SK-N-SH (cell line): ENCODE measurements around the gene LAPTM4A. TPM values are rescaled to one million over a fixed set of nuclear protein-coding genes. Genes with fewer than 3 reads are reported as not detected.

ENCODE experiments used
- CTCF ChIA-PET: fragments of 300-600, 350-600 bp; formaldehyde crosslinking; extraction: SDS; loops from one replicate; lab custom pipeline; 2021; lab: Yijun Ruan, JAX
- POLR2A ChIA-PET: fragments of 350-600 bp; sonication (Branson Sonifier 250); formaldehyde crosslinking; extraction: SDS; loops from one replicate; lab custom pipeline; 2020; ENCODE audit warnings: antibody characterized with exemption, inconsistent platforms; lab: Yijun Ruan, JAX
- DNase-seq: peaks from one replicate; pipeline ENCODE4 v3.0.0; 2012
- H2AFZ ChIP-seq: fragments of 200-600 bp; sonication (generic); 2 replicates; pipeline ENCODE4 v1.8.1; 2016; ENCODE audit warnings: antibody characterized with exemption, mild to moderate bottlenecking, low read depth
- H3F3A ChIP-seq: fragments of 200-600 bp; sonication (generic); replicated peaks from 2 replicates; pipeline ENCODE3; 2016; ENCODE audit warnings: antibody characterized with exemption, mild to moderate bottlenecking; ENCODE audit not compliant: insufficient read depth
- H3K27ac ChIP-seq, 2 experiments: fragments of 200-500 bp in 1 of 2; fragments of 200-600 bp in 1 of 2; sonication (Bioruptor generic) in 1 of 2; sonication (generic), shearing (Covaris generic) in 1 of 2; 2 replicates each; pipeline versions ENCODE4 v1.5.1 to v1.6.1; 2014 to 2016; ENCODE audit warnings: low read depth in 2 of 2, inconsistent platforms in 1 of 2, low read length in 1 of 2, mild to moderate bottlenecking in 1 of 2, mixed read lengths in 1 of 2
- H3K27me3 ChIP-seq: fragments of 200-600 bp; sonication (generic), shearing (Covaris generic); 2 replicates; pipeline ENCODE4 v1.6.1; 2016; ENCODE audit warnings: mixed run types; ENCODE audit not compliant: insufficient read depth
- H3K36me3 ChIP-seq, 2 experiments: fragments of 200-500 bp in 1 of 2; fragments of 200-600 bp in 1 of 2; sonication (Bioruptor generic) in 1 of 2; sonication (generic) in 1 of 2; replicated peaks in 1 of 2; 2 replicates each; pipeline versions ENCODE3 to v1.5.1; 2014 to 2016; ENCODE audit warnings: low read length in 1 of 2, mild to moderate bottlenecking in 1 of 2; ENCODE audit not compliant: insufficient read depth in 2 of 2, control insufficient read depth in 1 of 2
- H3K4me1 ChIP-seq, 2 experiments: fragments of 200-500 bp in 1 of 2; fragments of 200-600 bp in 1 of 2; sonication (Bioruptor generic) in 1 of 2; sonication (generic), shearing (Covaris generic) in 1 of 2; 2 replicates each; pipeline versions ENCODE4 v1.5.1 to v1.6.1; 2014 to 2016; ENCODE audit warnings: low read depth in 1 of 2, low read length in 1 of 2, mixed run types in 1 of 2; ENCODE audit not compliant: insufficient read depth in 2 of 2, control insufficient read depth in 1 of 2
- H3K4me2 ChIP-seq: fragments of 200-600 bp; sonication (generic), shearing (Covaris generic); 2 replicates; pipeline ENCODE4 v1.6.1; 2017; ENCODE audit warnings: mixed run types
- H3K4me3 ChIP-seq, 2 experiments: fragments of 200-500 bp in 1 of 2; fragments of 200-600 bp in 1 of 2; sonication (Bioruptor generic) in 1 of 2; sonication (generic), shearing (Covaris generic) in 1 of 2; 2 replicates each; pipeline versions ENCODE4 v1.5.1 to v1.8.1; 2014 to 2016; ENCODE audit warnings: low read depth in 2 of 2, inconsistent platforms in 1 of 2, low read length in 1 of 2, mild to moderate bottlenecking in 1 of 2, mixed read lengths in 1 of 2, moderate library complexity in 1 of 2
- H3K79me2 ChIP-seq: fragments of 200-600 bp; sonication (generic); 2 replicates; pipeline ENCODE4 v1.8.1; 2017; ENCODE audit warnings: mild to moderate bottlenecking; ENCODE audit not compliant: insufficient read depth
- H3K9ac ChIP-seq: fragments of 200-600 bp; sonication (generic); 2 replicates; pipeline ENCODE4 v1.6.1; 2017; ENCODE audit warnings: mixed run types
- H3K9me2 ChIP-seq: fragments of 200-600 bp; sonication (generic); 2 replicates; pipeline ENCODE4 v1.6.1; 2017; ENCODE audit warnings: mixed run types
- H3K9me3 ChIP-seq: fragments of 200-600 bp; sonication (generic); 2 replicates; pipeline ENCODE4 v1.6.1; 2017; ENCODE audit warnings: mixed run types, mild to moderate bottlenecking, moderate library complexity
- H4K20me1 ChIP-seq: fragments of 200-600 bp; sonication (generic); 2 replicates; pipeline ENCODE4 v1.6.1; 2017; ENCODE audit warnings: mild to moderate bottlenecking, mixed run types; ENCODE audit not compliant: insufficient read depth
- ELF1 ChIP-seq: IDR thresholded peaks from 2 replicates; pipeline ENCODE4 v1.4.0; 2012
- EZH2phosphoT487 ChIP-seq: fragments of 200-600 bp; sonication (generic); IDR thresholded peaks from 2 replicates; pipeline ENCODE4 v1.6.1; 2017; ENCODE audit warnings: low read depth, mixed run types, mild to moderate bottlenecking, antibody characterized with exemption, moderate library complexity, borderline replicate concordance
- FOXJ3 ChIP-seq: sonication (generic); formaldehyde crosslinking; IDR thresholded peaks from 2 replicates; pipeline ENCODE4 v1.5.1; 2020; ENCODE audit warnings: mild to moderate bottlenecking, missing genetic modification reagents
- FOXM1 ChIP-seq: IDR thresholded peaks from 2 replicates; pipeline ENCODE4 v1.4.0; 2012; ENCODE audit warnings: low read depth, mild to moderate bottlenecking
- GABPA ChIP-seq: IDR thresholded peaks from 2 replicates; pipeline ENCODE4 v1.4.0; 2012; ENCODE audit warnings: low read depth, mild to moderate bottlenecking
- IRF3 ChIP-seq: fragments of 150-350 bp; IDR thresholded peaks from 2 replicates; pipeline ENCODE4 v1.6.1; 2016; ENCODE audit warnings: mild to moderate bottlenecking, low read depth, low read length
- MXI1 ChIP-seq: IDR thresholded peaks from 2 replicates; pipeline ENCODE4 v1.6.1; 2012; ENCODE audit warnings: mild to moderate bottlenecking, low read depth, low read length, improper control_type of control experiment
- RAD21 ChIP-seq: IDR thresholded peaks from 2 replicates; pipeline ENCODE4 v1.6.1; 2012; ENCODE audit warnings: mild to moderate bottlenecking, low read length
- RCOR1 ChIP-seq: fragments of 150-350 bp; IDR thresholded peaks from 2 replicates; pipeline ENCODE4 v1.6.1; 2017; ENCODE audit warnings: antibody characterized with exemption, low read length
- REST ChIP-seq: IDR thresholded peaks from 2 replicates; pipeline ENCODE4 v1.6.1; 2012; ENCODE audit warnings: mild to moderate bottlenecking, low read depth, low read length, moderate library complexity
- SMC3 ChIP-seq: IDR thresholded peaks from 2 replicates; pipeline ENCODE4 v1.6.1; 2012; ENCODE audit warnings: low read depth, low read length, improper control_type of control experiment
- TAF1 ChIP-seq: IDR thresholded peaks from 2 replicates; pipeline ENCODE4 v1.6.1; 2012; ENCODE audit warnings: low read depth, mild to moderate bottlenecking, low read length, moderate library complexity, borderline replicate concordance
- TEAD4 ChIP-seq: IDR thresholded peaks from 2 replicates; pipeline ENCODE4 v1.4.0; 2012; ENCODE audit warnings: mild to moderate bottlenecking, borderline replicate concordance; ENCODE audit not compliant: insufficient read depth
- WGBS: methylation state at CpG from one replicate; pipeline ENCODE4 v1.1.6; 2017; ENCODE audit warnings: low lambda C conversion rate; 5-methylcytosine and 5-hydroxymethylcytosine counted together
- polyA plus RNA-seq, 3 experiments: library from polyadenylated mRNA; depleted of rRNA; stranded (reverse); fragments of >200 nt; gene quantifications; 2 replicates each; pipeline ENCODE4 v1.2.3, GENCODE V29; 2012
- TF ChIP-seq, protein P1 (sequence below): IDR thresholded peaks from 2 replicates; pipeline ENCODE4 v1.4.0; 2012; ENCODE audit warnings: low read depth, borderline replicate concordance
- TF ChIP-seq, protein P2 (sequence below): IDR thresholded peaks from 2 replicates; pipeline ENCODE4 v1.4.0; 2012; ENCODE audit warnings: low read depth
- TF ChIP-seq, protein P3 (sequence below): IDR thresholded peaks from 2 replicates; pipeline ENCODE4 v1.4.0; 2012; ENCODE audit warnings: low read depth, borderline replicate concordance

The LAPTM4A gene
- polyA plus RNA-seq, 1 of the 3 experiments (the other 2 are of a cell fraction) = 306 TPM

DNA sequence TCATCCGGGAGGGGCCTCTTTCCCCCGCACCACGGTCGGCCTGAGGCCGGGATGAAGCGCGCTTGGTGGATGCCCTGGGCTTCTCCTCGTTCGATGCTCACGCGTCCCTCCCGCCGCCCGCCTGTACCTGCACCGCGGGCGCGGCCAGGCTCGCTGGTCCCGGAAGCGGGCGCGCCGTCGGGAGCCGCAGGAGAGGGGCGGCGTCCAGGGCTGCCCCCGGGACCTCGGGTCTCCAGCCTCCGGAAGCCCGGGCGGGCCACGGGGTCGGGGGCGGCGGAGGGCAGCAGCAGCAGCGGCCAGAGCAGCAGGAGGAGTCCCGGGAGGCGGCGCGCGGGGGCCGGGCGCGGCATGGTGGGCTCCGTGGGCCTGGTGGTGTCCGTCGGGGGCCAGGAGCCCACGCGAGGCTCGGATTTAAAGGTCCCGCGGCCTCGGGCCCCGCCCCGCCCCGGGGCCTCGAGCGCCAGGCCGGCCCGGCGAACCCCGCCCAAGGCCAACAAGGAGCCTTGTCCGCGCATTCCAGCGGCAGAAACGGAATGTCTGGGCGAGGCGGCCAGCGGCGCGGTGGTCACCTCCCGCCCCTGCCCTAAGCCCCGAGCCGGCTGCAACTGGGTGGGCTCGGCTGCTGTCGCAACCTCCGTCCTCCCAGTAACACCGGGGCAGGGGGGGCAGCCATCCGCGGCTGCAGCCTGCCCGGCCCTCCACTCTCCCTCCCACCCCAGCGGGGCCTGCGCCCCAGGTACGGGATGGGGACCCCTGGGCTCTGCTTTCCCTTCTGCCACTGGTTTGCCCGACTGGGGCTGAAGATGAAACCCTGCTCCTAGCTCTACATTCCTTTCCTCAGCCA lies 38.9 kb downstream of the LAPTM4A start, which contains the start of gene MATN3:
Gene MATN3, minus strand, starts transcription at position 387 of the 844 bp plus-strand sequence. Its CDS starts 37 bp downstream, at position 350.
- Histone ChIP-seq H3K4me3 (peak within 1 kb of the TSS; percentile 52 to 61), H3K9me2 (no peaks in the 10 kb centered on the region), H3K36me3 (no peaks in the 10 kb centered on the region), H3K27ac (no peak within 1 kb of the TSS), H4K20me1 (no peaks in the 10 kb centered on the region), H3K9me3 (no peaks in the 10 kb centered on the region), H3K27me3 (no peaks in the 10 kb centered on the region), H3K4me1 (peaks cover 0 to 16% of the 10 kb centered on the region in 2 experiments; a peak in 2 of 4 replicates), H2AFZ (peak within 1 kb of the TSS; percentile 95), H3K79me2 (no peaks in the 10 kb centered on the region), H3K4me2 (peak within 1 kb of the TSS; percentile 75), H3F3A (peaks cover 4% of the 10 kb centered on the region), H3K9ac (peak within 1 kb of the TSS; percentile 57)
- TF ChIP-seq, protein P1, sequence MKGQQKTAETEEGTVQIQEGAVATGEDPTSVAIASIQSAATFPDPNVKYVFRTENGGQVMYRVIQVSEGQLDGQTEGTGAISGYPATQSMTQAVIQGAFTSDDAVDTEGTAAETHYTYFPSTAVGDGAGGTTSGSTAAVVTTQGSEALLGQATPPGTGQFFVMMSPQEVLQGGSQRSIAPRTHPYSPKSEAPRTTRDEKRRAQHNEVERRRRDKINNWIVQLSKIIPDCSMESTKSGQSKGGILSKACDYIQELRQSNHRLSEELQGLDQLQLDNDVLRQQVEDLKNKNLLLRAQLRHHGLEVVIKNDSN = no peak
- TF ChIP-seq GABPA = no peak
- no peak for TF ChIP-seq FOXM1
- TF ChIP-seq TAF1 = peak; percentile 51; the same call in 1 of the 2 replicates
- TF ChIP-seq, protein P2, sequence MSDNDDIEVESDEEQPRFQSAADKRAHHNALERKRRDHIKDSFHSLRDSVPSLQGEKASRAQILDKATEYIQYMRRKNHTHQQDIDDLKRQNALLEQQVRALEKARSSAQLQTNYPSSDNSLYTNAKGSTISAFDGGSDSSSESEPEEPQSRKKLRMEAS = peak; percentile 9; the same call in 1 of the 2 replicates
- TF ChIP-seq TEAD4 = 0 out of 2 replicates have a peak, but pooled peaks have one; percentile 8
- TF ChIP-seq RCOR1 = no peak
- TF ChIP-seq ELF1 = 0 out of 2 replicates have a peak, but pooled peaks have one; percentile 17
- WGBS = 10% methylated on average over 37 of the region's 87 CpGs
- peak; percentile 84 for DNase-seq
- POLR2A ChIA-PET = interaction anchor here (0.6 to 1.4 kb wide), 3 partner anchors 39 to 111 kb away, joined by 3 to 4 read pairs (median 4); partner anchors contain the start of genes LAPTM4A and TTC32
- CTCF ChIA-PET = interaction anchor here (0.9 to 9.7 kb wide), 15 partner anchors 10 to 410 kb away, joined by 3 to 233 read pairs (median 6); partner anchors contain the start of genes LAPTM4A and SDC1

DNA sequence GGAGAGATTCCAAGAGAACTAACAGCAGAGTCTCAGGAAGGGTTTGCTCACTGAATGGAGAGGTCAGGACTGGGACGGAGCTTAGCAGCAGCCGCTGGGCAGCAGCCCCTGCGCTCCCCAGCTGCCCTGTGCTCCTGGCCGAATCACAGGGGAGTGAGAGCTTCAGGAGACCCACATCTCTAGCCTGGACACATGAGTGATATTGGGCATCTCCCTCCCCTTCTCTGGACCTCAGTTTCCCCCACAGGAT lies 39.5 kb downstream of the LAPTM4A start:
- H3K27me3 ChIP-seq = no peaks in the 10 kb centered on the region
- POLR2A ChIA-PET = interaction anchor here (1.3 to 1.4 kb wide), 2 partner anchors 40 to 111 kb away, joined by 3 to 4 read pairs; partner anchors contain the start of genes LAPTM4A and TTC32
- WGBS = 53% methylated on average over 4 of the region's 4 CpGs
- H3K27ac ChIP-seq = no peak overlapping the region
- peak overlapping the region; percentile 57; the same call in 1 of the 2 replicates for H3K9ac ChIP-seq
- H3K4me3 ChIP-seq = peak overlapping the region; percentile 52 to 61
- H3K9me2 ChIP-seq = no peaks in the 10 kb centered on the region
- peaks cover 4% of the 10 kb centered on the region for H3F3A ChIP-seq
- peak; percentile 76 for DNase-seq
- H3K4me1 ChIP-seq = peaks cover 0 to 16% of the 10 kb centered on the region in 2 experiments; a peak in 2 of 4 replicates
- no peaks in the 10 kb centered on the region for H4K20me1 ChIP-seq
- H3K4me2 ChIP-seq = peak overlapping the region; percentile 75
- no peaks in the 10 kb centered on the region for H3K79me2 ChIP-seq
- peak overlapping the region; percentile 95 for H2AFZ ChIP-seq
- H3K36me3 ChIP-seq = no peaks in the 10 kb centered on the region
- CTCF ChIA-PET = interaction anchor here (1.0 to 9.7 kb wide), 12 partner anchors 18 to 410 kb away, joined by 3 to 233 read pairs (median 4); no protein-coding TSS in a partner anchor
- no peaks in the 10 kb centered on the region for H3K9me3 ChIP-seq
- TF ChIP-seq EZH2phosphoT487 (no peak), TAF1 (no peak), SMC3 (no peak), REST (no peak), MXI1 (no peak), IRF3 (no peak), FOXM1 (no peak), RAD21 (no peak), FOXJ3 (CRISPR knock-in tag) (no peak)
- TF ChIP-seq, protein P2 = no peak
- TF ChIP-seq, protein P3, sequence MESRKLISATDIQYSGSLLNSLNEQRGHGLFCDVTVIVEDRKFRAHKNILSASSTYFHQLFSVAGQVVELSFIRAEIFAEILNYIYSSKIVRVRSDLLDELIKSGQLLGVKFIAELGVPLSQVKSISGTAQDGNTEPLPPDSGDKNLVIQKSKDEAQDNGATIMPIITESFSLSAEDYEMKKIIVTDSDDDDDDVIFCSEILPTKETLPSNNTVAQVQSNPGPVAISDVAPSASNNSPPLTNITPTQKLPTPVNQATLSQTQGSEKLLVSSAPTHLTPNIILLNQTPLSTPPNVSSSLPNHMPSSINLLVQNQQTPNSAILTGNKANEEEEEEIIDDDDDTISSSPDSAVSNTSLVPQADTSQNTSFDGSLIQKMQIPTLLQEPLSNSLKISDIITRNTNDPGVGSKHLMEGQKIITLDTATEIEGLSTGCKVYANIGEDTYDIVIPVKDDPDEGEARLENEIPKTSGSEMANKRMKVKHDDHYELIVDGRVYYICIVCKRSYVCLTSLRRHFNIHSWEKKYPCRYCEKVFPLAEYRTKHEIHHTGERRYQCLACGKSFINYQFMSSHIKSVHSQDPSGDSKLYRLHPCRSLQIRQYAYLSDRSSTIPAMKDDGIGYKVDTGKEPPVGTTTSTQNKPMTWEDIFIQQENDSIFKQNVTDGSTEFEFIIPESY = no peak
